Measurements from ENCODE around the gene EGLN3.

The EGLN3 gene

GRCh38 chr14:33934043-33934750 is 16.7 kb downstream of the EGLN3 start:
- Histone ChIP-seq H3K9me3 (ENCODE audit: control insufficient read depth, insufficient read depth, low read length) (no peaks in the 10 kb centered on the region), H3F3A (ENCODE audit: control insufficient read depth, insufficient read depth) (no peaks in the 10 kb centered on the region), H3K36me3 (ENCODE audit: control insufficient read depth, low read length) (no peaks in the 10 kb centered on the region), H3K27ac (ENCODE audit: low read depth, low read length) (no peak overlapping the region), H3K27me3 (ENCODE audit: control insufficient read depth, low read length) (no peaks in the 10 kb centered on the region), H3K9me2 (replicated peaks; ENCODE audit: control insufficient read depth, low read length) (no peaks in the 10 kb centered on the region; the same call in 1 of the 2 replicates), H3K4me2 (ENCODE audit: low read length) (no peak overlapping the region), H3K4me1 (ENCODE audit: control insufficient read depth, low read length) (no peaks in the 10 kb centered on the region), H4K20me1 (ENCODE audit: control insufficient read depth, insufficient read depth, low read depth, low read length) (no peaks in the 10 kb centered on the region), H3K4me3 (ENCODE audit: low read length) (no peak overlapping the region), H3K79me2 (ENCODE audit: control insufficient read depth, low read length) (no peaks in the 10 kb centered on the region)
- TF ChIP-seq EZH2phosphoT487 (IDR thresholded peaks at IDR 0.05; ENCODE audit: borderline replicate concordance, low read length) (no peak), CTCF (IDR thresholded peaks at IDR 0.05; ENCODE audit: low read depth, low read length, poor library complexity, severe bottlenecking) (no peak)

- TF ChIP-seq CTCF (IDR thresholded peaks at IDR 0.05; ENCODE audit: low read depth, low read length, poor library complexity, severe bottlenecking) (no peak), EZH2phosphoT487 (IDR thresholded peaks at IDR 0.05; ENCODE audit: borderline replicate concordance, low read length) (no peak)
- H3K4me3 ChIP-seq (ENCODE audit: low read length) = no peak overlapping the region
- no peaks in the 10 kb centered on the region for H3K27me3 ChIP-seq (ENCODE audit: control insufficient read depth, low read length)
- H3K79me2 ChIP-seq (ENCODE audit: control insufficient read depth, low read length) = no peaks in the 10 kb centered on the region
- H3K4me1 ChIP-seq (ENCODE audit: control insufficient read depth, low read length) = no peaks in the 10 kb centered on the region
- no peaks in the 10 kb centered on the region for H4K20me1 ChIP-seq (ENCODE audit: control insufficient read depth, insufficient read depth, low read depth, low read length)
- no peaks in the 10 kb centered on the region; the same call in 1 of the 2 replicates for H3K9me2 ChIP-seq (replicated peaks; ENCODE audit: control insufficient read depth, low read length)
- no peak overlapping the region for H3K4me2 ChIP-seq (ENCODE audit: low read length)
- H3K27ac ChIP-seq (ENCODE audit: low read depth, low read length) = no peak overlapping the region
- no peaks in the 10 kb centered on the region for H3F3A ChIP-seq (ENCODE audit: control insufficient read depth, insufficient read depth)
- H3K9me3 ChIP-seq (ENCODE audit: control insufficient read depth, insufficient read depth, low read length) = no peaks in the 10 kb centered on the region
- no peaks in the 10 kb centered on the region for H3K36me3 ChIP-seq (ENCODE audit: control insufficient read depth, low read length)
Measured at GRCh38 chr14:33933386-33933933, 17.4 kb downstream of the EGLN3 start.

- TF ChIP-seq CTCF (IDR thresholded peaks at IDR 0.05; ENCODE audit: low read depth, low read length, poor library complexity, severe bottlenecking) (no peak), EZH2phosphoT487 (IDR thresholded peaks at IDR 0.05; ENCODE audit: borderline replicate concordance, low read length) (no peak)
- no peaks in the 10 kb centered on the region; the same call in 1 of the 2 replicates for H3K9me2 ChIP-seq (replicated peaks; ENCODE audit: control insufficient read depth, low read length)
- H3F3A ChIP-seq (ENCODE audit: control insufficient read depth, insufficient read depth) = no peaks in the 10 kb centered on the region
- H3K4me3 ChIP-seq (ENCODE audit: low read length) = no peak overlapping the region
- H4K20me1 ChIP-seq (ENCODE audit: control insufficient read depth, insufficient read depth, low read depth, low read length) = no peaks in the 10 kb centered on the region
- no peaks in the 10 kb centered on the region for H3K79me2 ChIP-seq (ENCODE audit: control insufficient read depth, low read length)
- H3K27ac ChIP-seq (ENCODE audit: low read depth, low read length) = no peak overlapping the region
- no peak overlapping the region for H3K4me2 ChIP-seq (ENCODE audit: low read length)
- H3K9me3 ChIP-seq (ENCODE audit: control insufficient read depth, insufficient read depth, low read length) = no peaks in the 10 kb centered on the region
- no peaks in the 10 kb centered on the region for H3K4me1 ChIP-seq (ENCODE audit: control insufficient read depth, low read length)
- H3K36me3 ChIP-seq (ENCODE audit: control insufficient read depth, low read length) = no peaks in the 10 kb centered on the region
- H3K27me3 ChIP-seq (ENCODE audit: control insufficient read depth, low read length) = no peaks in the 10 kb centered on the region
Measured at GRCh38 chr14:33932576-33933345, 18.1 kb downstream of the EGLN3 start.

Measured in DOHH2 (cell line).